Large intestine (tissue), 12 donors: ENCODE data around the gene C22orf39. TPM values are rescaled to one million over a fixed set of nuclear protein-coding genes. Genes with fewer than 3 reads are reported as not detected.
A peak's percentile ranks its signal among the peaks of the same experiment; 100 is the strongest.

ENCODE experiments used
- DNase-seq, 2 donors: peaks; one replicate each; pipeline versions ENCODE4 v3.0.0 to v3.0.0-alpha.2; 2013
- H3K27ac ChIP-seq: one replicate; pipeline ENCODE4 v1.5.1; 2013; ENCODE audit warnings: low read length
- H3K27me3 ChIP-seq: 2 replicates; pipeline ENCODE4 v1.6.1; 2013; ENCODE audit warnings: low read length; ENCODE audit not compliant: control insufficient read depth, insufficient read depth
- H3K36me3 ChIP-seq: 2 replicates; pipeline ENCODE4 v1.6.1; 2013; ENCODE audit warnings: low read length; ENCODE audit not compliant: control insufficient read depth, insufficient read depth
- H3K4me1 ChIP-seq: one replicate; pipeline ENCODE4 v1.6.1; 2013; ENCODE audit warnings: low read length; ENCODE audit not compliant: control insufficient read depth, insufficient read depth
- H3K4me3 ChIP-seq: one replicate; pipeline ENCODE4 v1.5.1; 2013; ENCODE audit warnings: low read length
- H3K9me3 ChIP-seq: one replicate; pipeline ENCODE4 v1.6.1; 2013; ENCODE audit warnings: mild to moderate bottlenecking, low read depth, low read length, moderate library complexity; ENCODE audit not compliant: control insufficient read depth
- WGBS: methylation state at CpG from one replicate; pipeline ENCODE4 v1.1.5; 2013; ENCODE audit warnings: low lambda C conversion rate; ENCODE audit not compliant: insufficient coverage; 5-methylcytosine and 5-hydroxymethylcytosine counted together
- long read RNA-seq, 11 donors: transcript quantifications; one replicate each; lab custom pipeline, GENCODE V29; 2026
- polyA plus RNA-seq: library from polyadenylated mRNA; unstranded; fragments of 120-200 nt; gene quantifications from one replicate; pipeline ENCODE4 v1.2.1, GENCODE V29; 2013

Gene C22orf39
- 34.3 TPM for polyA plus RNA-seq
- long read RNA-seq, donor 1, transcript C22orf39-203 (3 exons, 1,005 nt), result major isoform, 9 of 13 reads
- long read RNA-seq, donor 1, partial matches to known transcripts, result 0 of 13 reads
- long read RNA-seq, donor 1, other reads (novel, unspliced or antisense), result 0 of 13 reads
- long read RNA-seq, donor 2, transcript C22orf39-202 (3 exons, 3,350 nt), result minor isoform, 7 of 26 reads
- long read RNA-seq, donor 2, transcript C22orf39-203 (3 exons, 1,005 nt), result major isoform, 14 of 26 reads
- long read RNA-seq, donor 2, partial matches to known transcripts, result 5 of 26 reads
- long read RNA-seq, donor 2, other reads (novel, unspliced or antisense), result 0 of 26 reads
- long read RNA-seq, donor 3, transcript C22orf39-202 (3 exons, 3,350 nt), result minor isoform, 10 of 38 reads
- long read RNA-seq, donor 3, transcript C22orf39-203 (3 exons, 1,005 nt), result major isoform, 28 of 38 reads
- long read RNA-seq, donor 3, partial matches to known transcripts, result 0 of 38 reads
- long read RNA-seq, donor 3, other reads (novel, unspliced or antisense), result 0 of 38 reads
- long read RNA-seq, donor 4, partial matches to known transcripts, result 0 of 5 reads
- long read RNA-seq, donor 4, other reads (novel, unspliced or antisense), result 0 of 5 reads
- long read RNA-seq, donor 5, transcript C22orf39-203 (3 exons, 1,005 nt), result major isoform, 5 of 7 reads
- long read RNA-seq, donor 5, partial matches to known transcripts, result 0 of 7 reads
- long read RNA-seq, donor 5, other reads (novel, unspliced or antisense), result 0 of 7 reads
- long read RNA-seq, donor 6, transcript C22orf39-203 (3 exons, 1,005 nt), result major isoform, 12 of 15 reads
- long read RNA-seq, donor 6, partial matches to known transcripts, result 0 of 15 reads
- long read RNA-seq, donor 6, other reads (novel, unspliced or antisense), result 0 of 15 reads
- long read RNA-seq, donor 7, transcript C22orf39-203 (3 exons, 1,005 nt), result major isoform, 8 of 11 reads
- long read RNA-seq, donor 7, partial matches to known transcripts, result 0 of 11 reads
- long read RNA-seq, donor 7, other reads (novel, unspliced or antisense), result 0 of 11 reads
- long read RNA-seq, donor 8, transcript C22orf39-203 (3 exons, 1,005 nt), result major isoform, 17 of 20 reads
- long read RNA-seq, donor 8, partial matches to known transcripts, result 0 of 20 reads
- long read RNA-seq, donor 8, other reads (novel, unspliced or antisense), result 0 of 20 reads
- long read RNA-seq, donor 9, transcript C22orf39-202 (3 exons, 3,350 nt), result minor isoform, 5 of 17 reads
- long read RNA-seq, donor 9, transcript C22orf39-203 (3 exons, 1,005 nt), result major isoform, 12 of 17 reads
- long read RNA-seq, donor 9, partial matches to known transcripts, result 0 of 17 reads
- long read RNA-seq, donor 9, other reads (novel, unspliced or antisense), result 0 of 17 reads
- long read RNA-seq, donor 10, transcript C22orf39-203 (3 exons, 1,005 nt), result major isoform, 16 of 115 reads
- long read RNA-seq, donor 10, partial matches to known transcripts, result 19 of 115 reads
- long read RNA-seq, donor 10, other reads (novel, unspliced or antisense), result 77 of 115 reads
- long read RNA-seq, donor 11, transcript C22orf39-203 (3 exons, 1,005 nt), result major isoform, 11 of 16 reads
- long read RNA-seq, donor 11, transcript C22orf39-202 (3 exons, 3,350 nt), result minor isoform, 5 of 16 reads
- long read RNA-seq, donor 11, partial matches to known transcripts, result 0 of 16 reads
- long read RNA-seq, donor 11, other reads (novel, unspliced or antisense), result 0 of 16 reads

- Histone ChIP-seq H3K36me3 (peaks cover 35% of the 10 kb centered on the region), H3K27me3 (no peaks in the 10 kb centered on the region), H3K27ac (peak within 1 kb of the TSS; percentile 73), H3K4me1 (peaks cover 15% of the 10 kb centered on the region), H3K4me3 (peak within 1 kb of the TSS; percentile 78), H3K9me3 (no peaks in the 10 kb centered on the region)
- WGBS, result no CpG with 5 or more reads among the region's 92 CpGs
- peak; percentile 93 to 96 for DNase-seq
Measured at GRCh38 chr22:19447330-19448075, at the start of gene C22orf39. C22orf39 (minus strand) TSS chr22:19447711; CDS start chr22:19447688, 23 bp downstream.

- no CpG with 5 or more reads among the region's 3 CpGs for WGBS
- H3K9me3 ChIP-seq, result no peaks in the 10 kb centered on the region
- no peak overlapping the region for H3K27ac ChIP-seq
- H3K36me3 ChIP-seq, result peaks cover 3% of the 10 kb centered on the region
- no peaks in the 10 kb centered on the region for H3K27me3 ChIP-seq
- no peak overlapping the region for H3K4me3 ChIP-seq
- no peaks in the 10 kb centered on the region for H3K4me1 ChIP-seq
- DNase-seq, result no peak
Measured at GRCh38 chr22:19497245-19497644, 49.7 kb upstream of the C22orf39 start.

GRCh38 chr22:19496324-19496630, 48.8 kb upstream of the C22orf39 start:
- no peak for DNase-seq
- H3K27me3 ChIP-seq, result no peaks in the 10 kb centered on the region
- H3K27ac ChIP-seq, result no peak overlapping the region
- WGBS, result no CpG with 5 or more reads among the region's 3 CpGs
- no peak overlapping the region for H3K4me3 ChIP-seq
- peaks cover 3% of the 10 kb centered on the region for H3K36me3 ChIP-seq
- H3K9me3 ChIP-seq, result no peaks in the 10 kb centered on the region
- no peaks in the 10 kb centered on the region for H3K4me1 ChIP-seq

GRCh38 chr22:19495562-19496323, 48.2 kb upstream of the C22orf39 start:
- DNase-seq, result no peak
- H3K9me3 ChIP-seq, result no peaks in the 10 kb centered on the region
- H3K36me3 ChIP-seq, result peaks cover 3% of the 10 kb centered on the region
- H3K27ac ChIP-seq, result no peak overlapping the region
- H3K4me1 ChIP-seq, result no peaks in the 10 kb centered on the region
- no peak overlapping the region for H3K4me3 ChIP-seq
- WGBS, result no CpG with 5 or more reads among the region's 5 CpGs
- no peaks in the 10 kb centered on the region for H3K27me3 ChIP-seq

- no peaks in the 10 kb centered on the region for H3K27me3 ChIP-seq
- H3K27ac ChIP-seq, result no peak overlapping the region
- DNase-seq, result no peak
- WGBS, result no CpG with 5 or more reads among the region's 6 CpGs
- H3K36me3 ChIP-seq, result peaks cover 3% of the 10 kb centered on the region
- H3K4me3 ChIP-seq, result no peak overlapping the region
- H3K4me1 ChIP-seq, result no peaks in the 10 kb centered on the region
- H3K9me3 ChIP-seq, result no peaks in the 10 kb centered on the region
Measured at GRCh38 chr22:19494676-19495173, 47.2 kb upstream of the C22orf39 start.

- Histone ChIP-seq H3K4me1 (no peaks in the 10 kb centered on the region), H3K36me3 (peaks cover 3% of the 10 kb centered on the region), H3K27me3 (no peaks in the 10 kb centered on the region), H3K9me3 (no peaks in the 10 kb centered on the region), H3K27ac (no peak overlapping the region), H3K4me3 (no peak overlapping the region)
- no CpG with 5 or more reads among the region's 8 CpGs for WGBS
- no peak for DNase-seq
Measured at GRCh38 chr22:19494001-19494560, 46.6 kb upstream of the C22orf39 start.

GRCh38 chr22:19492504-19493174, 45.1 kb upstream of the C22orf39 start:
- Histone ChIP-seq H3K4me3 (no peak overlapping the region), H3K27me3 (no peaks in the 10 kb centered on the region), H3K36me3 (peaks cover 3% of the 10 kb centered on the region), H3K4me1 (no peaks in the 10 kb centered on the region), H3K9me3 (no peaks in the 10 kb centered on the region), H3K27ac (no peak overlapping the region)
- DNase-seq, result no peak
- 83% methylated on average over 1 of the region's 6 CpGs for WGBS

- 100% methylated on average over 3 of the region's 5 CpGs for WGBS
- no peak for DNase-seq
- Histone ChIP-seq H3K27me3 (no peaks in the 10 kb centered on the region), H3K27ac (no peak overlapping the region), H3K4me3 (no peak overlapping the region), H3K4me1 (no peaks in the 10 kb centered on the region), H3K36me3 (peaks cover 3% of the 10 kb centered on the region), H3K9me3 (no peaks in the 10 kb centered on the region)
Measured at GRCh38 chr22:19490628-19491230, 43.2 kb upstream of the C22orf39 start.
